Measurements from ENCODE around the gene WWOX.

Gene WWOX

DNA sequence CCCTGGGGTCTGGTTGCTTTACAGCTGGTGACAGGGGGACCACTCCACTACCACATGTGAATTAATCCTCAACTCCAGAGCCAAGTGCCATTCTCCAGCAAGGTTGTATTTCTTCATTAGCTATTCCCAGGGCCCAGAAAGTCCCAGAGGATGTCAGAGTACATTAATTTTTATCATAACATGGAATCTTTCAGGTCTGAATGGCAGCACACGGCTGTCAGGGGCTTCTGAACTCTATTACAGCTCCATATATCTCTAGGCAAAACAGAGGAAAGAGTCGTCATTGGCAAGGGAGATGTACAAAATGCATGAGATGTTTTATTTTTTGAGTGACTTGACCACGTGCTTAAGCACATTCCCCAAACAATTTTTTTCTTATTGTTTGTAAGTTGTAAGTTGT is 303.4 kb downstream of the WWOX start:
- TF ChIP-seq, protein P1, sequence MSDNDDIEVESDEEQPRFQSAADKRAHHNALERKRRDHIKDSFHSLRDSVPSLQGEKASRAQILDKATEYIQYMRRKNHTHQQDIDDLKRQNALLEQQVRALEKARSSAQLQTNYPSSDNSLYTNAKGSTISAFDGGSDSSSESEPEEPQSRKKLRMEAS (IDR thresholded peaks at IDR 0.05; ENCODE audit: low read depth, low read length): no peak
- TF ChIP-seq POLR2A (IDR thresholded peaks at IDR 0.05; ENCODE audit: extremely low read depth, insufficient read length) (no peak), MYC (IDR thresholded peaks at IDR 0.05; ENCODE audit: low read depth, low read length) (no peak)
- TF ChIP-seq, protein P2, sequence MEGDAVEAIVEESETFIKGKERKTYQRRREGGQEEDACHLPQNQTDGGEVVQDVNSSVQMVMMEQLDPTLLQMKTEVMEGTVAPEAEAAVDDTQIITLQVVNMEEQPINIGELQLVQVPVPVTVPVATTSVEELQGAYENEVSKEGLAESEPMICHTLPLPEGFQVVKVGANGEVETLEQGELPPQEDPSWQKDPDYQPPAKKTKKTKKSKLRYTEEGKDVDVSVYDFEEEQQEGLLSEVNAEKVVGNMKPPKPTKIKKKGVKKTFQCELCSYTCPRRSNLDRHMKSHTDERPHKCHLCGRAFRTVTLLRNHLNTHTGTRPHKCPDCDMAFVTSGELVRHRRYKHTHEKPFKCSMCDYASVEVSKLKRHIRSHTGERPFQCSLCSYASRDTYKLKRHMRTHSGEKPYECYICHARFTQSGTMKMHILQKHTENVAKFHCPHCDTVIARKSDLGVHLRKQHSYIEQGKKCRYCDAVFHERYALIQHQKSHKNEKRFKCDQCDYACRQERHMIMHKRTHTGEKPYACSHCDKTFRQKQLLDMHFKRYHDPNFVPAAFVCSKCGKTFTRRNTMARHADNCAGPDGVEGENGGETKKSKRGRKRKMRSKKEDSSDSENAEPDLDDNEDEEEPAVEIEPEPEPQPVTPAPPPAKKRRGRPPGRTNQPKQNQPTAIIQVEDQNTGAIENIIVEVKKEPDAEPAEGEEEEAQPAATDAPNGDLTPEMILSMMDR (IDR thresholded peaks at IDR 0.05; ENCODE audit: low read depth, low read length): no peak
- H3K4me3 ChIP-seq (ENCODE audit: low read depth, low read length): no peak overlapping the region
- no peak for DNase-seq (ENCODE audit: low read depth)

DNA sequence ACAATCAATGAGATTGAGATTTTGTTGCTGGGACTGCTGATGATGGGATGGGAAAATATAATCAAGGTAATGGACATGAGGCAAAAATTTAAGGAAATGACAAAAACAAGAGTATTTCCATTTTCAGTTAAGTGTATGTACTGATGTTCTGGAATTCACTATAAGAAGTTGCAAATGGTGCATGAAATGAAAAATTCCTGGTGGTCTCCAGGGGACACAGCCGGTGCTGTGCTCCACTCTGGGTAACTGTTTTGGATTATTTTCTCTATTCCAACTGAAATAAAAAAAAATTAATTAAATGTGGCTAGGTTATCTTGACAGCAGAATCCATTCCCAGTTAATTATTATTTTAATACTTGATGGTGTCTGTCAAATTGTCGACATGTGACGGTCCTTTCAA is 305.6 kb downstream of the WWOX start:
- TF ChIP-seq POLR2A (IDR thresholded peaks at IDR 0.05; ENCODE audit: extremely low read depth, insufficient read length): no peak
- TF ChIP-seq, protein P1 (IDR thresholded peaks at IDR 0.05; ENCODE audit: low read depth, low read length): no peak
- TF ChIP-seq, protein P2 (IDR thresholded peaks at IDR 0.05; ENCODE audit: low read depth, low read length): no peak
- TF ChIP-seq MYC (IDR thresholded peaks at IDR 0.05; ENCODE audit: low read depth, low read length): no peak
- DNase-seq (ENCODE audit: low read depth): no peak
- no peak overlapping the region for H3K4me3 ChIP-seq (ENCODE audit: low read depth, low read length)

DNA sequence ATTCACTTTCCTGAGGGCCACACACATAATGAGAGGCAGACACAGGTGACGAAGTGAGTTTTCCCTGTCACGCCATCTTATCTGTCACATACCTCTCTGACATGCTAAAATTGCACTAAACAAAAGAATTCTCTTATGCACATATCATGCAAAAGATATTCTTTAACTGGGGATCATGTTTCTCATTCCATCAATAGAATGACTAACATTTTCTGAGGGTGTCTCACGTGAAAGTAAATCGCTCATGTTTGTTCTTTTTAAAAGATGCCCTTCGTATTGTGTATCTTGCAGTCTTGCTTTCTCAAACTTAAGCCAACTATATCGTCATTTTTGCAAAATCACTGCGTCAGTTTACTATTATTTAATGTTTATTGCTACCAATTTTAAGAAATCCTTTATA is 306.4 kb downstream of the WWOX start:
- TF ChIP-seq, protein P2 (IDR thresholded peaks at IDR 0.05; ENCODE audit: low read depth, low read length): no peak
- no peak for TF ChIP-seq MYC (IDR thresholded peaks at IDR 0.05; ENCODE audit: low read depth, low read length)
- DNase-seq (ENCODE audit: low read depth): no peak
- no peak overlapping the region for H3K4me3 ChIP-seq (ENCODE audit: low read depth, low read length)

DNA sequence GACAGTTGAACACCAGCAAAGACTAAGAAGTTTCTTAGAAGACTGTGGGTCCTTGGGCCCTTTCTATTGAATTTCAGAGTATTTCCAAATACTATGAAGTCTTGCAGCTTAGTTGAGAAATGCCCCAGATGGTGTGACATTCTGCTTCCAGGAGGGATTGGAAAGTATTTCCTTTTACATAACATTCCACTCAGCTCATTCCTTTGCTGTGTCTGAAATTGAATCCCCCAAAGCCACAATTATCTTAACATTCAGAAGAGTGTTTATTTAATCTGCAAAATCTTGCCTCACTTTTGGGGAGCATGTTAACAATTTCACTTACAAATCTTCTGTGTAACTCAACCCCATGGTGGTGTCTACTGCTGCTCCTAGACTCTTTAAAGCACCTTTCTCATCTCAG is 307.7 kb downstream of the WWOX start:
- DNase-seq (ENCODE audit: low read depth): no peak
- H3K4me3 ChIP-seq (ENCODE audit: low read depth, low read length): no peak overlapping the region
- TF ChIP-seq, protein P1 (IDR thresholded peaks at IDR 0.05; ENCODE audit: low read depth, low read length): no peak
- no peak for TF ChIP-seq MYC (IDR thresholded peaks at IDR 0.05; ENCODE audit: low read depth, low read length)
- TF ChIP-seq, protein P2 (IDR thresholded peaks at IDR 0.05; ENCODE audit: low read depth, low read length): no peak
- TF ChIP-seq POLR2A (IDR thresholded peaks at IDR 0.05; ENCODE audit: extremely low read depth, insufficient read length): no peak

DNA sequence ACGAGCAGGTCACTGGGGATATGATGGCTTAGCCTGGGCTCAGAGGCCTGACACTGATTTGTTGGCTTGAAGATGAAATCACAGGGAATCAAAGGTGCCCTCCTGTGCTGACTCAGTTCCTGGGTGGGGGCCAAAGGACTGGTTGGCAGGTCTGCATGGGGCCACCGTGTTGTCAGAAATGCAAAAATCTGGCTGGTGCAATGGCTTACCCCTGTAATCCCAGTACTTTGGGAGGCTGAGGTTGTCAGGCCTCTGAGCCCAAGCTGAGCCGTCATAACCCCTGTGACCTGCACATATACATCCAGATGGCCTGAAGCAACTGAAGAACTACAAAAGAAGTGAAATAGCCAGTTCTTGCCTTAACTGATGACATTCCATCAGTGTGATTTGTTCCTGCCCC is 314.2 kb downstream of the WWOX start:
- DNase-seq (ENCODE audit: low read depth): no peak
- TF ChIP-seq, protein P1 (IDR thresholded peaks at IDR 0.05; ENCODE audit: low read depth, low read length): no peak
- TF ChIP-seq, protein P2 (IDR thresholded peaks at IDR 0.05; ENCODE audit: low read depth, low read length): no peak
- TF ChIP-seq POLR2A (IDR thresholded peaks at IDR 0.05; ENCODE audit: extremely low read depth, insufficient read length): no peak
- no peak for TF ChIP-seq MYC (IDR thresholded peaks at IDR 0.05; ENCODE audit: low read depth, low read length)
- no peak overlapping the region for H3K4me3 ChIP-seq (ENCODE audit: low read depth, low read length)

DNA sequence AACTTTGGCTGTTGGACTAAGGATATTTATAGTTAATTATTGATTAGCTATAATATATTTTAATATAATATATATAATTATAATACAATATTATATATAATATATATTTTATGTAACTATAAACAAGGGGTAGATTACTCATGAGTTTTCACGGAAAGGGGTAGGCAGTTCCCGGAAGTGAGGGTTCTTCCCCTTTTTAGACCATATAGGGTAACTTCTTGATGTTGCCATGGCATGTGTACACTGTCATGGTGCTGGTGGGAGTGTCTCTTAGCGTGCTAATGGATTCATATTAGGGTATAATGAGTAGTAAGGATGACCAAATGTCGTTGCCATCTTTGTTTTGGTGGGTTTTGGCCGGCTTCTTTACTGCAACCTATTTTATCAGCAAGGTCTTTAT is 315.6 kb downstream of the WWOX start:
- TF ChIP-seq POLR2A (IDR thresholded peaks at IDR 0.05; ENCODE audit: extremely low read depth, insufficient read length) (no peak), MYC (IDR thresholded peaks at IDR 0.05; ENCODE audit: low read depth, low read length) (no peak)
- TF ChIP-seq, protein P2 (IDR thresholded peaks at IDR 0.05; ENCODE audit: low read depth, low read length): no peak
- TF ChIP-seq, protein P1 (IDR thresholded peaks at IDR 0.05; ENCODE audit: low read depth, low read length): no peak
- no peak overlapping the region for H3K4me3 ChIP-seq (ENCODE audit: low read depth, low read length)
- DNase-seq (ENCODE audit: low read depth): no peak

Measured in NB4 (cell line).